Effector memory CD8-positive, alpha-beta T cell (primary cell): ENCODE results near the gene VSIG1.
A peak's percentile ranks its signal among the peaks of the same experiment; 100 is the strongest.

ENCODE experiments used
- ATAC-seq: fragments of 150-1000 bp; cut with Tn5 transposase; replicated peaks from 2 replicates; pipeline ENCODE4 v1.10.0; 2021; ENCODE audit warnings: mild to moderate bottlenecking, moderate library complexity
- DNase-seq, 3 experiments: peaks; one replicate each; pipeline ENCODE4 v3.0.0; 2021
- H3K27ac Mint-ChIP-seq, 2 donors: one replicate each; pipeline ENCODE4 v1.8.0; 2022; ENCODE audit warnings: mild to moderate bottlenecking in 2 of 2, mixed read lengths in 2 of 2, moderate library complexity in 2 of 2
- H3K27me3 Mint-ChIP-seq, 2 donors: one replicate each; pipeline ENCODE4 v1.8.0; 2022; ENCODE audit warnings: mixed read lengths in 2 of 2
- H3K36me3 Mint-ChIP-seq: one replicate; pipeline ENCODE4 v1.8.0; 2022; ENCODE audit warnings: mild to moderate bottlenecking, moderate library complexity, mixed read lengths; ENCODE audit not compliant: insufficient read depth
- H3K4me1 Mint-ChIP-seq, 2 donors: one replicate each; pipeline ENCODE4 v1.8.0; 2022; ENCODE audit warnings: low read depth in 2 of 2, mixed read lengths in 2 of 2
- H3K4me3 Mint-ChIP-seq, 2 donors: one replicate each; pipeline ENCODE4 v1.8.0; 2022; ENCODE audit warnings: mild to moderate bottlenecking in 2 of 2, mixed read lengths in 2 of 2, moderate library complexity in 2 of 2
- H3K9me3 Mint-ChIP-seq, 2 donors: one replicate each; pipeline ENCODE4 v1.8.0; 2022; ENCODE audit warnings: mixed read lengths in 2 of 2
- total RNA-seq, 9 experiments: gene quantifications; one replicate each; lab custom pipeline; 2026; lab: John Stamatoyannopoulos, UW

VSIG1 gene
- total RNA-seq: 0.12 to 34.8 (median 5.4) reads per million in 9 experiments

DNA sequence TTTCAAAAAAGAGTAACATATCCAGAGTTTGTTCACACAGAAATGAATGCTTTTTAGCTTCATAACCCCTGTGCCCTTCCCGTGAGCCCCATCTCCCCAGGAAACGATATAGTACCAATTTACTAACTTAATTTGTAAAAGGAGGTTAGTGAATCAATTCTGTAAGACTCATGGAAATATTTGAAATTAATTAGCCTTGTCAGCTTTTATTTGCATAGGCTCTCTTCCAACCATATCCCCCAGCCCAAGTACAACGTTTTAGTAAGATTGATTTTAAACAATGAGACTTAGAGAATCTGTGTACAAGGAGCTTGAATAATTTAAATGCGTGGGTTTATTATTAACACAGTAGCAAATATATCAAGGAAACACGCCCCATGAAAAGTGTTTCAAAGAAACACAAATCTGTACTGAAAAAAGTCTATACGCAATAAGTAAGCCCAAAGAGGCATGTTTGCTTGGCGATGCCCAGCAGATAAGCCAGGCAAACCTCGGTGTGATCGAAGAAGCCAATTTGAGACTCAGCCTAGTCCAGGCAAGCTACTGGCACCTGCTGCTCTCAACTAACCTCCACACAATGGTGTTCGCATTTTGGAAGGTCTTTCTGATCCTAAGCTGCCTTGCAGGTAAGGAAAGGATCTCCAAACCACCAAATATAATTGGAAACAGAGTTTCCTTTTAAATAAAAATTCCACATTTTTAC lies at the start of gene VSIG1:
Gene VSIG1, plus strand, starts transcription at position 512 of the 703 bp plus-strand sequence. Its CDS starts 66 bp downstream, at position 578.
- ATAC-seq: no peak
- no peak within 1 kb of the TSS for H3K27ac Mint-ChIP-seq

DNA sequence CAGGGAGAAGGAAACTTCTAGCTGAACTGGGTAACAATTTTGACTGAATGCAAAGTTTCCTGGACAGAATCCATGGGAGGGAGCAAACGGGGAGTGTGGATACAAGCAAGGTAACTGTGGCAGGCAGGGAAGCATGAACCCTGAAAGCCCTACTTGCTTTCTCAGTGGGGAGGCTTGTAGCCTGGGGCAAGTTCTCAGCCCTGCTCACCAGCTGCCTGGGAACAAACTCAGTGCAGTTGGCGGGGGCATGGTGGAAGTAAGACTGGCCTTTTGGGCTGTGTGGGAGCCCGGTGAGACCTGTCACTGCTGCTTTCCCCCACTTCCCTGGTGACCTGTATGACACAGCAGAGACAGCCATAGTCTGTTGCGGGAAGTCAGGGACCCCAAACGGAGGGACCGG lies 48.7 kb upstream of the VSIG1 start:
- Mint-ChIP-seq H3K36me3 (no peaks in the 10 kb centered on the region), H3K4me1 (no peaks in the 10 kb centered on the region), H3K27me3 (peaks cover 0 to 24% of the 10 kb centered on the region in 2 donors), H3K4me3 (no peak overlapping the region), H3K27ac (no peak overlapping the region), H3K9me3 (no peaks in the 10 kb centered on the region)
- ATAC-seq (no peak), DNase-seq (no peak)

More for the DNA sequence above, at the start of gene VSIG1:
- Mint-ChIP-seq H3K9me3 (no peaks in the 10 kb centered on the region), H3K27me3 (no peaks in the 10 kb centered on the region), H3K4me3 (no peak within 1 kb of the TSS), H3K36me3 (peaks cover 2% of the 10 kb centered on the region), H3K4me1 (no peaks in the 10 kb centered on the region)
- no peak for DNase-seq

DNA sequence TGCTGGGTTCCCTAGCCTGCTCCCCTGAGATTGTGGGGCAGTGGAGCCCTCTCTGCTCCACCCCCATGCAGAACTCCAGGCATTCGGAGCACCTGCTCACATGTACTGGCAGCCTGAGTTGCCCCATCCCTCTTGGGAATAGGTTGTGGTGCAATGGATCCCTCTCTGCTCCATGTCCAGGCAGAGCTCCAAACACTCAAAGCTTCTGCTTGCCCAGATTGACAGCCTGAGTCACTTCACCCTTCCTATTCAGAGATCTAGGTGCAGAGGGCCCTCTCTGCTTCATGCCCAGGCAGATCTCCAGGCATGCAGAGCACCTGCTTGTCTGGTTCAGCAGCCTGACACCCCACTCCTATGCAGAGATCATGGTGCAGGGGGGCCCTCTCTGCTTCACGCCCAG lies 44.1 kb upstream of the VSIG1 start:
- no peak overlapping the region for H3K4me3 Mint-ChIP-seq
- no peaks in the 10 kb centered on the region for H3K36me3 Mint-ChIP-seq
- H3K27ac Mint-ChIP-seq: no peak overlapping the region
- ATAC-seq (no peak), DNase-seq (no peak)
- no peaks in the 10 kb centered on the region for H3K9me3 Mint-ChIP-seq
- H3K4me1 Mint-ChIP-seq: no peaks in the 10 kb centered on the region
- H3K27me3 Mint-ChIP-seq: peaks cover 10 to 14% of the 10 kb centered on the region in 2 donors

DNA sequence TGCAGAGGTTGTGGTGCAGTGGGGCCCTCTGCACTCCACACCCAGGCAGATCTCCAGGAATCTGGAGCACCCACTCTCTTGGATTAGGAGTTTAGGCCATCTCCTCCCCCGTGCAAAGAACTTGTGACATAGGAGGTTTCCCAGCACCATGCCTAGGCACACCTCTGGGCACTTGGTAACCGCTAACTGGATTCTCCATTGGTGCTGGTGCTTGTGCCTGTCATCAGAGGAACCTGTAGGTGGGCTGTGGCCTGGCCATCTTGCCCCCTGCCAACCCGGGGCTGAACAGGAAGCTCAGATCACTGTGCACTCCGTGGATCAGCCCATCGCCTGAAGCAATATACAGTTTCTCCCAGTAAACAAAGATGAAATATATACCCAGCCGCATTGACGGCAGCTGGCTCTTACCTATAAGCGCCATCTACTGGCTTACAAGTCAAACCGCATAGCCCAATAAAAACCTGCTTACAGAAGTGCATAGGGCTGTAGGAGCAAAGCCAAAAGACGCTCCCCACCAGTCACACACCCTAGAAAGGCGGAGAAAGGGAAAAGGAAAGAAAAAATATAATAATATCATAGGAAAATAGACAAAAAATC lies 43.5 kb upstream of the VSIG1 start:
- H3K27me3 Mint-ChIP-seq: peaks cover 7 to 14% of the 10 kb centered on the region in 2 donors
- peak in 1 of 3 experiments; percentile 11 for DNase-seq
- peak overlapping the region in 1 of 2 donors; percentile 49 for H3K27ac Mint-ChIP-seq
- H3K36me3 Mint-ChIP-seq: no peaks in the 10 kb centered on the region
- H3K9me3 Mint-ChIP-seq: no peaks in the 10 kb centered on the region
- H3K4me1 Mint-ChIP-seq: no peaks in the 10 kb centered on the region
- peak overlapping the region in 1 of 2 donors; percentile 29 for H3K4me3 Mint-ChIP-seq
- ATAC-seq: peak; percentile 89

DNA sequence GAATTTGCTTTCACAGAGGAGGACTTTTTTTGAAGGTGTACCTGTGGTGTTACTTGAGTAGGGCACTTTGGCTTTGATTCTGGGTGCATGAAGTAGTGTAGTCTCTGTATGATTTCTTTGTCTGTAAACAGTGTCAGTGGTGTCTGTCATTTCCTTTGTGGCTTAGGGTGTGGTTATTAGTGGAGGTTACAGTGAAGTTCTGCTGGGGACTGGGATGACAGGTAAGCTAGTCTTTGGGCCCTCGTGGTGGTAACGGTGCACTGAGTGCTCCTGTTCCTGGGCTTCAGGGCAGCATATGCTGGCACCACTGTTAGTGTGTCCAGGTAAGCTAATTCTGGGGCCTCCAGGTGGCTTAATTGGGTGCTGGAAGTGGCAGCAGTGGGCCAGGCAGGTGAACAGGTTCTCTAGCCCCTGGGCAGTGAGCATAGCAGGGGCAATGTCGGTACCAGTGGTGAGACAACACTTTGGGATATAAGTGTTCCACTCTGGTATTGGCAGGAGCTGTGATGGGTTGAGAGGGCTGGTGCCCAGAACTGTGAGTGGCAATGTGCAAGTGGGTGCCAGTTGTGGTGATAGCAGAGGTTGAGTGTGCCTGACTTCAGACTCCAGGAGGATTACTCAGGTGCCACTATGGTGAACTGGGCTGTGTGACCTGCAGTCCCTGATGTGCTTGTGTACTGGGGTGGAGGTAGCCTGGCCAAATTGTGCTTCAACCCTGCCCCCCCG lies 26.0 kb upstream of the VSIG1 start:
- ATAC-seq: peak; percentile 91
- H3K4me1 Mint-ChIP-seq: peaks cover 26 to 33% of the 10 kb centered on the region in 2 donors
- no peaks in the 10 kb centered on the region for H3K27me3 Mint-ChIP-seq
- peaks cover 0 to 7% of the 10 kb centered on the region in 2 donors for H3K9me3 Mint-ChIP-seq
- H3K27ac Mint-ChIP-seq: peak overlapping the region; percentile 61 to 87
- peak overlapping the region; percentile 78 to 92 for H3K4me3 Mint-ChIP-seq
- H3K36me3 Mint-ChIP-seq: peaks cover 7% of the 10 kb centered on the region
- DNase-seq: peak; percentile 9 to 18 (median 11)

DNA sequence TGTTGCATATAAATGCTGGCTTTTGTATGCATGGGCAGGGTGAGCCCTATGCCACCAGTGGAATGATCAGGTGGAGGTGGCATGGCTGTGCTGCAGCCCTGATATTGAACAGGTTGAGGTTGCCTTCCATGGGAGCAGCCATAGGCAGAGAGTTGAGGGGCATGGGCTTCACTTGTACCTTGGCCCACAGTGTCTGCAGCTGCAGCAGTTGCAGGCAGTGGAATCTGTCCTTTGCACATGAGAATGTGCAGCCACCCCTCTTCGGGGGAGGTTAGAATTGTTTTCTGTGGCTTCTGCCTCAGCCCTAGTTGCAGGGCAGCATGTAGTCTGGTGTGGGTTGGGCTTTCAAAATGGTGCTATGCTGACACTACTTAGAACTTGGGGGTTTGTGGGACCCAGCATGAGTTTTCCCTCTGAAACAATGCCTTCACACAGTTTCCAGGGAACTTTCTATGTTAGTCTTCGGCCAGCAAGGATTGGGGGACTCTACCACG lies 25.4 kb upstream of the VSIG1 start:
- H3K9me3 Mint-ChIP-seq: peaks cover 0 to under 1% of the 10 kb centered on the region in 2 donors
- peaks cover 26 to 35% of the 10 kb centered on the region in 2 donors for H3K4me1 Mint-ChIP-seq
- DNase-seq (no peak), ATAC-seq (peak; percentile 14)
- no peaks in the 10 kb centered on the region for H3K27me3 Mint-ChIP-seq
- H3K36me3 Mint-ChIP-seq: peaks cover 4% of the 10 kb centered on the region
- peak overlapping the region; percentile 61 to 87 for H3K27ac Mint-ChIP-seq
- H3K4me3 Mint-ChIP-seq: peak overlapping the region; percentile 78 to 92

DNA sequence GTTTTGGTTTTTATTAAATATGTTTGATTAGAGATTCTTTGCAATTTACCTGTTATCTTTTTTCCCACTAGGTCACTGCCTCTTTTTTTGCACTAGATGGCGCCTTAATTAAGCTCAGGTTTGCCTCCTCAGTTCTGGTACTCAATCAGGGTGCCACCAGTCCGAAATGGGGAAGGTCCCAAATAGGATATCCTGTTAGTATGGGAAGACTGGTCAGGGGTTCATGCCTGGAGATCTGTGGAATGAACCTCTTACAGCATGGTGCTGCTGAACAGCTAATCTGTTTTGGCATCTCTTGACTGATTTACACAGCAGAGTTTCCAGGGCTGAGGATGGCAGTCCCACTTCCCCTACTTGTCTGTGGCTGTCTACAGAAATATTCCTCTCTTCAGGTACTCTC lies 24.2 kb upstream of the VSIG1 start:
- Mint-ChIP-seq H3K4me3 (peak overlapping the region; percentile 78 to 92), H3K27ac (peak overlapping the region; percentile 54 to 87)
- no peak for DNase-seq

DNA sequence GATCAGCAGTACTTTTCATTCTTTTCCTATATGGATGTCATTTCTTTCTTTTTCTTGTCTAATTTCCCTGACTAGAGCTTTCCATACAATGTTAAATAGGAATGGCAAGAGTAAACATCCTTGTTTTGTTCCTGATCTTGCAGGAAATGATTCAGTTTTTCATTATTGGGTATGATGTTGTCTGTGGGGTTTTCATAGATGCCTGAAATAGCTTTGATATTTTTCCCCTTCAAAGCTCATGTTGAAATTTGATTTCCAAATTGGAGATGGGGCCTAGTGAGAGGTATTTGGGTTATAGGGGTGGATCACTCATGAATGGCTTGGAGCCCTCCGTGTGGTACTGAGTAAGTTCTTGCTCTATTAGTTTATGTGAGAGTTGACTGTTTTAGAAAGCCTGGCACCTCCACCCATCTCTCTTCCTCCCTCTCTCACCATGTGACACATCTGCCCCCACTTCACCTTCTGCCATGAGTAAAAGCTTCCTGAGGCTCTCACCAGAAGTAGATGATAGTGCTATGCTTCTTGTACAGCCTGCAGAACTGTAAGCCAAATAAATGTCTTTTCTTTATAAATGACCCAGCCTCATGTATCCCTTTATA lies 22.3 kb upstream of the VSIG1 start:
- Mint-ChIP-seq H3K4me3 (peak overlapping the region in 1 of 2 donors; percentile 31), H3K36me3 (peaks cover 4% of the 10 kb centered on the region), H3K9me3 (no peaks in the 10 kb centered on the region), H3K27me3 (no peaks in the 10 kb centered on the region), H3K4me1 (peaks cover 26 to 33% of the 10 kb centered on the region in 2 donors), H3K27ac (peak overlapping the region in 1 of 2 donors; percentile 31)
- ATAC-seq (no peak), DNase-seq (no peak)

More for the DNA sequence above, 24.2 kb upstream of the VSIG1 start:
- Mint-ChIP-seq H3K36me3 (peaks cover 4% of the 10 kb centered on the region), H3K27me3 (no peaks in the 10 kb centered on the region), H3K4me1 (peaks cover 26 to 36% of the 10 kb centered on the region in 2 donors), H3K9me3 (no peaks in the 10 kb centered on the region)
- ATAC-seq: no peak

DNA sequence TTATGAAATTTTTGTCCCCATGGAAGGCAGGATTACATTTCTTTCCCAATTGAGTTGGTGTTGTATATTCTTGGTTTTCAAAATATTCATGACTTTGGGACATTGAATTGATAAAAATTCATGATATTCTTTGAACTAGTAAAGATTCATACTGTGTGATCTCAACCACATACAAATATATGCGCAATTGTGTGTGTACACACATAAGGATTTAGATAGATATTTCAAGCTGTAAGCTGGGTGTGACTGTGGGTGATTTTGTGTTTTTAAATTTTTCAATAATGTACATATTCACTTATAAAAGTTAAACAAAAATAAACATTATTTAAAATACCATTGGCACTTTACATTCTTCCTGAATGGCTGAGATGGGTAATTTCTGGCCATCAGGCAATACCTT lies 19.5 kb upstream of the VSIG1 start:
- H3K9me3 Mint-ChIP-seq: no peaks in the 10 kb centered on the region
- no peak for ATAC-seq
- H3K36me3 Mint-ChIP-seq: no peaks in the 10 kb centered on the region
- no peak for DNase-seq
- peaks cover 15 to 17% of the 10 kb centered on the region in 2 donors for H3K4me1 Mint-ChIP-seq
- H3K27me3 Mint-ChIP-seq: no peaks in the 10 kb centered on the region
- no peak overlapping the region for H3K27ac Mint-ChIP-seq
- H3K4me3 Mint-ChIP-seq: no peak overlapping the region

DNA sequence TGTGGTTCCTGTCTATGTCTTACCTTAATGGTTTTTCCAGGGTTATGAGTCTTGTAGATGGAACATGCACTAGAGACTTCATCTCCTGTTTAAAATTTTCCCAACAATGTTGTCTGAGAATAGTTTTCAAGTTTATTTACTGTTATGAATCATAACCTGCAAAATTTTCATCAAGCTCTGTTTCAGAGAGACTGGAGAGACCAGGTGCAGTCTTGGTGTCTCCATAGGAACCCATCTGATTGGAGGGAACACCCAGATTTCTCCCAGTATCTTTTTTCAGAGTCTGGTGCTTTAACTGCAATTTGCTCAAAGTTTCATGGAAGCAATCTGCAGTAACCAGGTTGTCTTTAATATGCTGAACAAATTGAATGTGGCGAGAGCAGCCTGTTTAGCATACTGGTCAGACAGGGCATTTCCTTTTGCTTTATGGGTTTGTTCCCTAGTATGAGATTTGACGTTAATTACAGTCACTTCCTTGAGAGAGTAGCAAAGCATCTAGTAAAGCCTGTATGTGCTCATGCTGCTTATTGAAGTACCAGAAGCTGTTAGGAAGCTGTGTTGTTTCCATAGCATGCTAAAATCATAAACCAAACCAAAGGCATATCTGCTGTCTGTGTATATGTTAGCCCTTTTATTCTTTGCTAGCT lies 18.8 kb upstream of the VSIG1 start:
- DNase-seq (no peak), ATAC-seq (peak; percentile 56)
- H3K27ac Mint-ChIP-seq: no peak overlapping the region

DNA sequence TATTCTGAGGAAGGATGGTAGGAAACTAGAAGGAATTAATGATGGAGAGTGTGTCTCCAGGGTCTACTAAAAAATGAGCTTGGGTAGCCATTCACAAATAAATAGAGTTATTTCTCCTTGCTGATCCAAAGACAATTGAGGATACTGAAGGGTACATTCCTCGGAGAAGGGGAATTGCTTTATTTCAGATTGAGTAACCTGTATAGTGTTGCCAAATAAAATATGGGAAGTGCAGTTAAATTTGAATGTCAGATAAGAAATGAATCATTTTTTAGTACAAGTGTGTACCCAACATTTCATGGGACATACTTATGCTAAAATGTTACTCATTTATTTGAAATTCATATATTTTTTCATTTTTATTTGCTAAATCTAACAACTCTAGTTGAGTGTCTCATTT lies 16.0 kb upstream of the VSIG1 start:
- Mint-ChIP-seq H3K4me1 (peaks cover 4 to 5% of the 10 kb centered on the region in 2 donors), H3K27ac (no peak overlapping the region), H3K4me3 (no peak overlapping the region), H3K36me3 (no peaks in the 10 kb centered on the region), H3K9me3 (no peaks in the 10 kb centered on the region), H3K27me3 (no peaks in the 10 kb centered on the region)
- no peak for ATAC-seq
- no peak for DNase-seq

More for the DNA sequence above, 18.8 kb upstream of the VSIG1 start:
- Mint-ChIP-seq H3K4me3 (no peak overlapping the region), H3K9me3 (no peaks in the 10 kb centered on the region), H3K36me3 (no peaks in the 10 kb centered on the region), H3K27me3 (no peaks in the 10 kb centered on the region), H3K4me1 (peaks cover 13 to 14% of the 10 kb centered on the region in 2 donors)

DNA sequence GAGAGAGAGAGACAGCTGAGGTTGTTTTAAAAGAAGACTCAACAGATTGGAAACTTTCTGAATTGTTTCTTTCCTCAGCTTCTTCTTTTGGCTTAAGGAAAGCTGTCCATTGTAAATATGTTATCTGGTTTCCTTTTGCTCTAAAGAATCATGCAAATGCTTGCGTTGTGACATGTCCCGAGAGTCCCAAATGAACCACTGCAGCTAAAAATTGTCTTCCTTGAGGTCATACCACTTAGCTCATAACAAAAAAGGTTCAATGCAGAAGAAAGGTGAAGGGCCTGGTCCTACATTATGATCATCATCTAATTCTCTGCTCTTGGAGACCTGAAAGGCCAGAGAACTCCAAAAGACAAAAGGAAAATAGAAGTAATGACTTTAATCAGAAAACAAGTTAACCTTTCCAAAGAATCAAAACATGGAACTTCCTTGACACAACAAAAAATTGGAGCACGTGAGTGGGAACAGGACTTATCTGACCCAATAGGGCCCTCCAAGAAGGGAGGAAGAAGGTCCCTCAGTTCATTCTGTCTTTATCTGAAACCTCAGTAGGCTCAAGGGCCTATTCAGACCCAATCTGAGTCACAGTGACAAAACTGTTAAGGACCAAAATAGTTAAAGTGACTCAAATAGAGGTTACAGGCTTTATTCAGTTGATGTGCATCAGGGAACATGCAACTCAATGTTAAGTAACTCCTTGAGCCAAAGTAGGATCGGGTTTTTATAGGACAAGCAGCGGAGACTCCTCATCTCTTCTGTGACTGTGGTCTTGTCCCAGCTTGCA lies 14.7 kb upstream of the VSIG1 start:
- no peaks in the 10 kb centered on the region for H3K27me3 Mint-ChIP-seq
- H3K36me3 Mint-ChIP-seq: no peaks in the 10 kb centered on the region
- no peak overlapping the region for H3K27ac Mint-ChIP-seq
- no peak for DNase-seq
- no peak overlapping the region for H3K4me3 Mint-ChIP-seq
- ATAC-seq: no peak
- H3K4me1 Mint-ChIP-seq: peaks cover 2 to 5% of the 10 kb centered on the region in 2 donors
- no peaks in the 10 kb centered on the region for H3K9me3 Mint-ChIP-seq
